Limb (tissue), 2 donors: Measurements from ENCODE around the gene INTU.
"Not testable (repeated sequence)": the region's sequence is repeated elsewhere in the genome, so short reads cannot be mapped to it uniquely, and the experiment has no call there.

Source experiments
- DNase-seq, 2 donors: peaks; one replicate each; pipeline ENCODE4 v3.0.0-alpha.2; 2016; ENCODE audit errors: extremely low spot score in 2 of 2

The INTU gene

GRCh38 chr4:127632420-127633403 lies at the start of gene INTU:
TSS of gene INTU (plus strand) at chr4:127632957. CDS start at chr4:127633035, 78 bp downstream.
- peak; percentile 92 to 97 for DNase-seq

- not testable (repeated sequence) for DNase-seq
Measured at GRCh38 chr4:127586496-127586895, 46.3 kb upstream of the INTU start.

- peak in 1 of 2 donors; percentile 19 for DNase-seq
Measured at GRCh38 chr4:127586922-127587571, 45.7 kb upstream of the INTU start.

- not testable (repeated sequence) for DNase-seq
Measured at GRCh38 chr4:127589153-127589552, 43.6 kb upstream of the INTU start.

- no peak for DNase-seq
Measured at GRCh38 chr4:127598656-127599055, 34.1 kb upstream of the INTU start.

- DNase-seq = peak in 1 of 2 donors; percentile 65
Measured at GRCh38 chr4:127601029-127601428, 31.7 kb upstream of the INTU start.

GRCh38 chr4:127604949-127605709 lies 27.6 kb upstream of the INTU start:
- no peak for DNase-seq

GRCh38 chr4:127606823-127607222 lies 25.9 kb upstream of the INTU start:
- no peak for DNase-seq

GRCh38 chr4:127609484-127609883 lies 23.3 kb upstream of the INTU start:
- DNase-seq = no peak

GRCh38 chr4:127610488-127610887 lies 22.3 kb upstream of the INTU start:
- no peak for DNase-seq

- no peak for DNase-seq
Measured at GRCh38 chr4:127616898-127617297, 15.9 kb upstream of the INTU start.

GRCh38 chr4:127618427-127618826 lies 14.3 kb upstream of the INTU start:
- no peak for DNase-seq

- DNase-seq = no peak
Measured at GRCh38 chr4:127622621-127622920, 10.2 kb upstream of the INTU start.

- DNase-seq = peak in 1 of 2 donors; percentile 75
Measured at GRCh38 chr4:127622921-127623796, 9.6 kb upstream of the INTU start.

GRCh38 chr4:127623797-127624083 lies 9.0 kb upstream of the INTU start:
- DNase-seq = peak in 1 of 2 donors; percentile 69

GRCh38 chr4:127624173-127624572 lies 8.6 kb upstream of the INTU start:
- no peak for DNase-seq

GRCh38 chr4:127629371-127629770 lies 3.4 kb upstream of the INTU start:
- no peak for DNase-seq

- DNase-seq = no peak
Measured at GRCh38 chr4:127630152-127630551, 2.6 kb upstream of the INTU start.

- no peak for DNase-seq
Measured at GRCh38 chr4:127631420-127631819, 1.3 kb upstream of the INTU start.

- no peak for DNase-seq
Measured at GRCh38 chr4:127634181-127634580, 1.4 kb downstream of the INTU start.

- no peak for DNase-seq
Measured at GRCh38 chr4:127641524-127641923, 8.8 kb downstream of the INTU start.
